LNCaP clone FGC (cell line): Measurements from ENCODE around the gene CFAP97.
"Not testable (repeated sequence)": the region's sequence is repeated elsewhere in the genome, so short reads cannot be mapped to it uniquely, and the experiment has no call there.

Experiments
- DNase-seq: peaks from one replicate; pipeline ENCODE4 v3.0.0-alpha.2; 2011; ENCODE audit warnings: low read depth
- H3K4me3 ChIP-seq: 2 replicates; pipeline ENCODE4 v1.5.1; 2011; ENCODE audit warnings: mild to moderate bottlenecking, low read depth, low read length, control low read depth
- CTCF ChIP-seq: IDR thresholded peaks from 2 replicates; pipeline ENCODE4 v1.5.1; 2012; ENCODE audit warnings: mild to moderate bottlenecking; ENCODE audit not compliant: control insufficient read depth, insufficient read depth; ENCODE audit errors: extremely low read depth

The CFAP97 gene

GRCh38 chr4:185243879-185244278 is 40.1 kb upstream of the CFAP97 start:
- no peak for TF ChIP-seq CTCF
- no peak for DNase-seq
- H3K4me3 ChIP-seq = no peak overlapping the region

DNA sequence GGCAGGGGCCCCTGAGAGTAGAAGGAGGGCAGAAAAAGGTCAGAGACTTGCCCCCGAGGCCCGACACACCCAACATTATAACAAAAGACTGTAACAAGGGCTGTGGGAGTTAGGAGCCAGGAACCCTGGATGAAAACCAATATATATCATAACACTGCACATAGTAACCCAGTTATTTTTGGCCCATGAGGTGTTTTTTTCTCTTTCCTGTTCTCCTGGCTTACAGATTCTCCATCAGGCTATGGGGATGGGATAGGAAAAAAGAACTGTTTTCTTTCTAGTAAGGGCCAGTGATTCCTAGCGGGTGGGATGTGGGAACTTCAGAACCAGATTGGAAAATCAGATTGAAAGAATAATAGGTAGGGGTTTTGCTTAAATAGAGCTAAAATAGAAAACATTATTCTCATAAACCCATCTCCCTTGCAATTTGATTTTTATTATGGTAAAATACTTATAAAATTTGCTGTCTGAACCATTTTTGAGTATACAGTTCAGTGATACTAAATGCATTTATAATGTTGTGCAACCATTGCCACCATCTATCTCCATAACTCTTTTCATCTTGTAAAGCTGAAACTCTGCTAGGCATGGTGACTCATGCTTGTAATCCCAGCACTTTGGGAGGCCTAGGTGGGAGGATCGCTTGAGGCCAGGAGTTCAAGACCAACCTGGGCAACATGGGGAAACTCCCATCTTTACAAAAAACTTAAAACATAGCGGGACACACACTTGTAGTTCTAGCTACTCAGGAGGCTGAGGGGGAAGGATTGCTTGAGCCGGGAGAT is 39.1 kb upstream of the CFAP97 start:
- H3K4me3 ChIP-seq = no peak overlapping the region
- no peak for DNase-seq
- no peak for TF ChIP-seq CTCF

DNA sequence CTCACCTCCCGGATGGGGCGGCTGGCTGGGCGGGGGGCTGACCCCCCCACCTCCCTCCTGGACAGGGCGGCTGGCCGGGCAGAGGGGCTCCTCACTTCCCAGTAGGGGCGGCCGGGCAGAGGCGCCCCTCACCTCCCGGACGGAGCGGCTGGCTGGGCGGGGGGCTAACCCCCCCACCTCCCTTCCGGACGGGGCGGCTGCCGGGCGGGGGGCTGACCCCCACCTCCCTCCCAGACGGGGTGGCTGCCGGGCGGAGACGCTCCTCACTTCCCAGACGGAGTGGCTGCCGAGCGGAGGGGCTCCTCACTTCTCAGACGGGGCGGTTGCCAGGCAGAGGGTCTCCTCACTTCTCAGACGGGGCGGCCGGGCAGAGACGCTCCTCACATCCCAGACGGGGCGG is 36.7 kb upstream of the CFAP97 start:
- not testable (repeated sequence) for H3K4me3 ChIP-seq

DNA sequence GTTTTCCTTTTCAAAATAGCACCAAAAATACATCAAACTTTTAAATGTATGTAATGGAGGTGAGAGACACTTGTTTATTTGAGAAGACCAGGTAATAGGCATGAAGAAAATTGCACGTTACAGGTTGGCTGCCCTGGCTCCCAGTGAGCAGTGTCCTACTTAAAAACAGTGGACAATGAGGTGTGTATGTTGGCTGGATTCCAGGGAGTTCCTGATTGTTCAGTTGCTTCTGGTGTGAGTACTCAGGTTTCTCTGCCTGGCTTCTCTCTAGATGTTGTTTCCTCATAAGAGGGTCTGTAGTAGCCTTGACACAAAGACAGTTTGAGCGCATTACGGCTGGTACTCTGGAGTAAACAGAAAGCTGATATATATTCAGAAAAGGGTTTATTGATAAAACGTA is 35.0 kb upstream of the CFAP97 start:
- H3K4me3 ChIP-seq = no peak overlapping the region
- TF ChIP-seq CTCF = no peak
- no peak for DNase-seq

More for the DNA sequence above, 36.7 kb upstream of the CFAP97 start:
- DNase-seq = not testable (repeated sequence)

DNA sequence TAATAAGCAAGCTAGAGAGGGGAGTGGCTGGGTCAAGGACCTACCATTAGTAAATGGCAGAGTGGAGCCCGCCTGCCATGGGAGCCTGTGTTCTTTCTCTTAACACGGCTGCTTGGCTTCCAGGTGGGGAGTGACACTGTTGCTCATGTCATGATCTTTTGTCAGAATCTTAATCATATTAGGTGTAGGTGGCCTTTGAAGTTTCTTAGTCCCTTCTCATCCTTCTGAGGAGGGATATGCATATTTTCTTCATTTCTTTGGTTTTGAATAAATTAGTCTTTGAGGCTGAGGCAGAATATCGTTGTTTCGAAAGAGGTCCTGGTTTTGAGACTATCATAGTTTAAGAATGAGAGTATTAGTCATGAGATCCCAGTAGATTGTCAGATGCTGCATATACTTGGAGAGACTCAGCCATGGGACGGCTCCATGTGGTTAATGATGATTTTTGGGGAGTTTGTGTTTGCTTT is 34.4 kb upstream of the CFAP97 start:
- no peak for TF ChIP-seq CTCF
- no peak for DNase-seq
- no peak overlapping the region for H3K4me3 ChIP-seq

- no peak overlapping the region for H3K4me3 ChIP-seq
- TF ChIP-seq CTCF = no peak
- DNase-seq = no peak
Measured at GRCh38 chr4:185237175-185237574, 33.4 kb upstream of the CFAP97 start.

DNA sequence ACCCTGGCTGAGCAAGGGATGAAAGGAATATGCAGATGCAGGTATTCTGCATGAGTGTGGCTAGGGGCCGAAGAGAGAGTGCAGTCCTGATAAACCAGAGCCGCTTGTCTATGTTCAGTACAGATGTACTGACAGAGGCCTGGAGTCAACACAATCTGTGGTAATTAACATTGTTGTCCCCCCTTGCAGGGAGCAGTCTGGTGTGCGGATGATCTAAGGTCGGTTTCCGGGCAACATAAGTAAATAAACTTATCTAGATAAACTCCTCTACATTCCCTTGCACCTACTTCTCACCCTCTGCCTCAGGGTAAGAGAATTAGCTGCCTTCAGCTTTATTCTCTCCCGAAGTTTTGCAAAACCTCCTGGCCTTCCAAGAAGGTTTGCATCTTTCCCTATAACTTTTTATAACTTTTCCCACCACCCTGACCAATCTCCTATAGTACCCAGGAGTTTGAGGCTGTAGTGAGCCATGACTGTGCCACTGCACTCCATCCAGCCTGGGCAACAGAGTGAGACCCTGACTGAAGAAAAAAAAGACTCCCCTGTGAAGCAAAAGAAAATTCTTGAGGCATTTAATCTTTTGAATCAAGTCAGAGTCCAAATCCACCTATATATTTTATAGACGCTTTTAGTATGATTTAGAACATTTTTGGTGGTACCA is 32.2 kb upstream of the CFAP97 start:
- no peak for TF ChIP-seq CTCF
- no peak for DNase-seq
- H3K4me3 ChIP-seq = no peak overlapping the region
